AG10803 (cell line): ENCODE data around the gene SLC37A4.
"Not testable (repeated sequence)": the region's sequence is repeated elsewhere in the genome, so short reads cannot be mapped to it uniquely, and the experiment has no call there.

ENCODE experiments used
- DNase-seq: peaks from one replicate; pipeline ENCODE4 v3.0.0; 2010; ENCODE audit warnings: low read depth
- H3K4me3 ChIP-seq: 2 replicates; pipeline ENCODE4 v1.5.1; 2011; ENCODE audit warnings: mild to moderate bottlenecking, low read length, control low read depth
- TF ChIP-seq, protein P1 (sequence below): conservative IDR thresholded peaks from 2 replicates; pipeline ENCODE4 v1.5.1; 2011; ENCODE audit warnings: mild to moderate bottlenecking, low read length, control low read depth, inconsistent platforms

The SLC37A4 gene

DNA sequence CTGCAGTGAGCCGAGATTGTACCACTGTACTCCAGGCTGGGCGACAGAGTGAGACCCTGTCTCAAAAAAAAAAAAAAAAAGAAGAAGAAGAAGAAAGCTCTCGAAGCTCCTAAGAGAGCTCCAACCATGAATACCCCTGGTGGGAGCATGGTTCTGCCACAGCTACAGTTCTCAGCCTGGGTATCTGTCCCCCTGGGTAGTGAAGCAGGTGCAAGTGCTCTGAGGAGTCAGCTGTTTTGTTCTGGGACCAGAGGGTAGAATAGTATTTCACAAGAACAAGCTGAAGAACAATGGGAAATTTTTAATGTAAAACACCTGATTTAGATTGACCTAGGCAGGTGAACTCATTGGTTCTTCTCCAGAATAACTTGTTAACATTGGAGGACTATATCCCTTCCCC is 30.6 kb upstream of the SLC37A4 start:
- no peak overlapping the region for H3K4me3 ChIP-seq
- TF ChIP-seq, protein P1, sequence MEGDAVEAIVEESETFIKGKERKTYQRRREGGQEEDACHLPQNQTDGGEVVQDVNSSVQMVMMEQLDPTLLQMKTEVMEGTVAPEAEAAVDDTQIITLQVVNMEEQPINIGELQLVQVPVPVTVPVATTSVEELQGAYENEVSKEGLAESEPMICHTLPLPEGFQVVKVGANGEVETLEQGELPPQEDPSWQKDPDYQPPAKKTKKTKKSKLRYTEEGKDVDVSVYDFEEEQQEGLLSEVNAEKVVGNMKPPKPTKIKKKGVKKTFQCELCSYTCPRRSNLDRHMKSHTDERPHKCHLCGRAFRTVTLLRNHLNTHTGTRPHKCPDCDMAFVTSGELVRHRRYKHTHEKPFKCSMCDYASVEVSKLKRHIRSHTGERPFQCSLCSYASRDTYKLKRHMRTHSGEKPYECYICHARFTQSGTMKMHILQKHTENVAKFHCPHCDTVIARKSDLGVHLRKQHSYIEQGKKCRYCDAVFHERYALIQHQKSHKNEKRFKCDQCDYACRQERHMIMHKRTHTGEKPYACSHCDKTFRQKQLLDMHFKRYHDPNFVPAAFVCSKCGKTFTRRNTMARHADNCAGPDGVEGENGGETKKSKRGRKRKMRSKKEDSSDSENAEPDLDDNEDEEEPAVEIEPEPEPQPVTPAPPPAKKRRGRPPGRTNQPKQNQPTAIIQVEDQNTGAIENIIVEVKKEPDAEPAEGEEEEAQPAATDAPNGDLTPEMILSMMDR: no peak
- DNase-seq: no peak

DNA sequence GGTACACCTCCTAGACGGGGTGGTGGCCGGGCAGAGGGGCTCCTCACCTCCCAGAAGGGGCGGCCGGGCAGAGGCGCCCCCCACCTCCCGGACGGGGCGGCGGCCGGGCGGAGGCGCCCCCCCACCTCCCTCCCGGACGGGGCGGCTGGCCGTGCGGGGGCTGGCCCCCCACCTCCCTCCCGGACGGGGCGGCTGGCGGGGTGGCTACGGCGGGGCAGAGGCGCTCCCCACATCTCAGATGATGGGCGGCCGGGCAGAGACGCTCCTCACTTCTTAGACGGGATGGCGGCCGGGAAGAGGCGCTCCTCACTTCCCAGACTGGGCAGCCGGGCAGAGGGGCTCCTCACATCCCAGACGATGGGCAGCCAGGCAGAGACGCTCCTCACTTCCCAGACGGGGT is 28.5 kb upstream of the SLC37A4 start:
- DNase-seq, H3K4me3 ChIP-seq: not testable (repeated sequence)

DNA sequence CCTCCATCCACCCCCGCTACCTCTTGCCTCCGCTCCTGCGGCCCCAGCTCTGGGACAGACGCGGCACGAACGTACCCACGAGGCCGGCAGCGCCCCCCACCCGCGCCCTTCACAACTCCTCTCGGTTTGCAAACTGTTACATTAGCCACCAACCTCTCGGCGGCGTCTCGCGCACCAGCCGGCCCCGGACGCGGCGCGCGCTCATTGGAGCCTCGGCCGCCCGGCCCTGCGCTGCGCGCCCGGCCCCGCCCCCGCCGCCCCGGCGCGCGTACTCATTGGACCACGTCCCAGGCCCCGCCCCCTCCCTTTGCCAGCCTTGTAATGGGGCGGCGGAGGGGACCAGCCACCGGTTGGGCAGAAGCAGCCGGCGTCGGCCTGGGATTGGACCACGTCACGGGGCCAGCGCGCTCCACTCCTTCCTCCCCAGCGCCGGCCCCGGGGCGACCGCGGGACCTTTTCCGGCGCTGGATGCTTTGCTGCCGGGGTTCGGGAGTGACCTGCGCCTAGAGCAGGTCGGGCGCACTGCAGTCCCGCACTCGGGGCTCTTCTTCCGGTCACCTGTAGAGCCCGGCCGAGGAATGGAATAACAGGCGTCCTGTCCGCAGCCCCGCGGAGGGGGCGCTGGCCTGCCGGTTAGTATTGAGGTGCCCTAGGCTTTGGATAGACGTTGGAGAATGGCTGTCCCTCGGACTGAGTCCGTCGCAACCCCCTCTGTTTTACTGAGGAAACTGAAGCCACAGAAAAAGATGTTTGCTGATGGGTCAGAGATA is 26.5 kb upstream of the SLC37A4 start, which contains the start of gene HYOU1:
Gene HYOU1, minus strand, starts transcription at position 206 of the 770 bp plus-strand sequence. CDS start 1,045 bp downstream, outside the sequence.
- TF ChIP-seq, protein P1: peak; percentile 32
- peak within 1 kb of the TSS; percentile 88 for H3K4me3 ChIP-seq
- peak; percentile 95 for DNase-seq

DNA sequence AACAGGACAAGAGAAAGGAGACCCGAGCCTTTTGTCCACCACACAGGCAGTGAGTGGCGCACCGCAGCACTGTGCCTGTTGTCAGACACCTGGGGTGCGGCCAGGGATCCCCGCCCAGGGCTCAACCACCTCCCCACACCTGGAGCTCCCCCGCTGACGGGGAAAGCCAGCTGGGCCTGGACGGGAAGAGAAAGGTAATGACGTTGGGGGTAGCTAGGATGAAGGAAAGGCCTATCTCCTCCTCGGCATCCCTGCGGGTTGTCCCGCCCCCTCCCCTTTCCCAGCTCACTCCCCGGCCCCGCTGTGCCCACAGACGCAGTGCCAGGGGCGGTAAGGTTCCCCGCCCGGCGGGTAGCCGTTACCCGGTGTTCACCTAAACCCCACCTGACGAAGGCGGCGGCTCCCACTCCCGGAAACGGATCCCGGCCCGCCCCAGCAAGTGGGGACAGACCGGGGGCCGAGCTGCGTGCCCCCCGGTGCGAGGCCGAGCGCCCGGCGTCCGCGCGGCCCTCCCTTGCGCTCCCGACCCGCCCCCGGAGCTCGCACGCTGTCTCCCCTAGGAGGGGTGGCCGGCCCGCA is 25.8 kb upstream of the SLC37A4 start:
- DNase-seq: peak; percentile 5
- H3K4me3 ChIP-seq: peak overlapping the region; percentile 88
- TF ChIP-seq, protein P1: no peak

DNA sequence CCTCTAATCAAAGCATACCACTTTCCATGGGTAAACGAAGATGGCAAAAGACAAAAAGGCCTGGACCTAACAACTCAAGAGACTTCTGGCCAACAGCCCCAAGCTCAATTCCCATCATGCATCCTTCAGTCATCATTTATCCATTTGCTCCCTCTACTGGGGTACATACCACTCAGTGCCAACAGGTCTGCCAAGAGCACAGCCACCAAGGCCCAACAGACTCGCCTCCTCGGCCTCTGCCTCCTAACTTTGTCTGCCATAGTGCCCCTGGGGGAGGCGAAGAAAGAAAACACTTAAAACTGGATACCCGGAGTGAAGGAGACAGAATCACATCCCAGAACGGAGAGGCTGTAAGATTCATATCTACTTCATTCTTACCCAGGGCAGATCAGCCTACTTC is 25.2 kb upstream of the SLC37A4 start:
- TF ChIP-seq, protein P1: peak; percentile 37
- peak overlapping the region; percentile 88 for H3K4me3 ChIP-seq
- peak; percentile 42 for DNase-seq

DNA sequence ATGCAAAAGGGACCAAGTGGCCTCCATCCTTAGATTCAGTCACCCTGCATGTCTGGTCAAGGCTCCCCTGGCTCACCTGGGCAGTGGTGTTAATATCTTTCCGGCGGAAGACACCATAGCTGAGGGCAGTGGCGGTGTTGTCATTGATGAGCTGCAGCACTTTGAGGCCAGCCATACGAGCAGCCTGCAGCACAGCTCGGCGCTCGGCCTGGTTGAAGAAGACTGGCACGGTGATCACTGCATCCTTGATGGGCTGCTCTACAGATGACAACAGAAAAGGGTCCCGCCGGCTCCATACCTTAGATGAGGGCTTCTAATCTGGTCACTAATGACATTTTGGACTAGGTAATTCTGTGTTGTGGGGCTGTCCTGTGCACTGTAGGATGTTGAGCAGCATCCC is 23.7 kb upstream of the SLC37A4 start:
- no peak for DNase-seq
- TF ChIP-seq, protein P1: no peak
- H3K4me3 ChIP-seq: no peak overlapping the region

DNA sequence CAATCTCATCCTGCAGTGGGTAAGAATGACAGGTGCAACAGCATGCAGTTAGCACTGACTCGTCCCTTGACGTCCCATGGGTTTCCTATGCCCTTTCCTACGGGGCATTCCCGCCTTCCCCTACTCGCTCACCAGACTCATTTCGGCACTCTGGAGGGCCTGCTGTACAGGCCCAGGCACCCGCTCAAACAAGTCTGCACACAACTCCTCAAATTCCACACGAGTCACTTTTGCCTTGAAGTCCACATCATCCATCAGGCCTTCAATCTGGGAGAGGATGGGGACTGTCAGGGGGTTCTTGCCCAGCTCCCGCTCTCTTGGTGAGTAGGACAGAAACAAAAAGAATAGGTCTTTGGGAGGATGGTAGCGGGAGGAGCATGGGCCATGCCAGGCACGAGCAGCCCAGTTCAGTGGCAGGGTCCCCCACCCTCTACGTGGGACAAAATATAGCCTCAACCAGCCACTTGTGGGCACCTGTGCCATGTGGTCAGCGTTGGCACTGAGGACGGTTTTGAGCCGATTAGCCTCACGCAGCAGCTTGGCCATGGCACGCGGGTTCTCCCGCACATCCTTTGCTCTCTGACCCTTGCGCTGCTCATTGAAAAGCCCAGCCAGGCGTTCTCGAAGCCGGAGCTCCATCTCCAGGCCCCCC is 21.6 kb upstream of the SLC37A4 start:
- no peak overlapping the region for H3K4me3 ChIP-seq
- TF ChIP-seq, protein P1: no peak
- DNase-seq: no peak
